IMR-90 (cell line): ENCODE data around the gene SNRPD3. TPM values are rescaled to one million over a fixed set of nuclear protein-coding genes. Genes with fewer than 3 reads are reported as not detected.

ENCODE experiments used
- ATAC-seq: fragments of 200-7000 bp; cut with Tn5 transposase; 2 replicates; pipeline ENCODE4 v1.9.1; 2020; ENCODE audit warnings: low read depth, mild to moderate bottlenecking, moderate library complexity
- BruUV-seq: library from RNA; stranded (reverse); fragments of 400-500 nt; replicated peaks from 2 replicates; lab custom pipeline; 2021; lab: Mats Ljungman, UMichigan
- CTCF ChIA-PET: fragments of 300-600 bp; formaldehyde crosslinking; extraction: SDS; loops from one replicate; lab custom pipeline; 2021; ENCODE audit warnings: antibody characterized with exemption; lab: Yijun Ruan, JAX
- POLR2A ChIA-PET: fragments of 300-600 bp; sonication (Branson Sonifier 250); formaldehyde crosslinking; loops from one replicate; lab custom pipeline; 2022; ENCODE audit warnings: antibody characterized with exemption; ENCODE audit not compliant: unreplicated experiment; lab: Charles Lee
- DNase-seq: peaks from one replicate; pipeline ENCODE4 v3.0.0; 2013
- H2AFZ ChIP-seq: replicated peaks from 2 replicates; pipeline ENCODE3; 2013; ENCODE audit warnings: low read length, mild to moderate bottlenecking; ENCODE audit not compliant: poor library complexity
- H2AK5ac ChIP-seq: 2 replicates; pipeline ENCODE4 v1.6.1; 2013; ENCODE audit warnings: low read depth, low read length, inconsistent platforms
- H2AK9ac ChIP-seq: replicated peaks from 2 replicates; pipeline ENCODE3; 2013; ENCODE audit warnings: mild to moderate bottlenecking, low read depth, low read length, moderate library complexity; ENCODE audit not compliant: poor library complexity
- H2BK120ac ChIP-seq: 2 replicates; pipeline ENCODE4 v1.6.1; 2013; ENCODE audit warnings: low read depth, low read length, inconsistent platforms
- H2BK15ac ChIP-seq: 3 replicates; pipeline ENCODE4 v1.6.1; 2013; ENCODE audit warnings: low read depth, low read length, inconsistent platforms
- H2BK20ac ChIP-seq: 2 replicates; pipeline ENCODE4 v1.6.1; 2013; ENCODE audit warnings: low read depth, mild to moderate bottlenecking, inconsistent platforms, low read length, moderate library complexity
- H2BK5ac ChIP-seq: 2 replicates; pipeline ENCODE4 v1.6.1; 2013; ENCODE audit warnings: mild to moderate bottlenecking, low read depth, low read length, inconsistent platforms; ENCODE audit not compliant: poor library complexity, severe bottlenecking
- H3K14ac ChIP-seq: replicated peaks from 2 replicates; pipeline ENCODE4 v1.6.1; 2013; ENCODE audit warnings: low read depth, low read length, inconsistent platforms
- H3K18ac ChIP-seq: 2 replicates; pipeline ENCODE4 v1.6.1; 2013; ENCODE audit warnings: low read depth, low read length, control low read depth
- H3K23ac ChIP-seq: 2 replicates; pipeline ENCODE4 v1.6.1; 2013; ENCODE audit warnings: low read depth, low read length, inconsistent platforms
- H3K27ac ChIP-seq: 2 replicates; pipeline ENCODE4 v1.5.1; 2013; ENCODE audit warnings: mild to moderate bottlenecking, control low read depth, low read length; ENCODE audit not compliant: insufficient read depth
- H3K27me3 ChIP-seq: 2 replicates; pipeline ENCODE4 v1.6.1; 2013; ENCODE audit warnings: low read length; ENCODE audit not compliant: control insufficient read depth, insufficient read depth
- H3K36me3 ChIP-seq: 2 replicates; pipeline ENCODE4 v1.6.1; 2013; ENCODE audit warnings: low read length, mixed read lengths; ENCODE audit not compliant: control insufficient read depth, insufficient read depth
- H3K4ac ChIP-seq: 2 replicates; pipeline ENCODE4 v1.6.1; 2013; ENCODE audit warnings: low read depth, low read length, inconsistent platforms
- H3K4me1 ChIP-seq: 2 replicates; pipeline ENCODE4 v1.6.1; 2013; ENCODE audit warnings: low read length, mixed read lengths; ENCODE audit not compliant: control insufficient read depth, insufficient read depth
- H3K4me2 ChIP-seq: 2 replicates; pipeline ENCODE4 v1.6.1; 2013; ENCODE audit warnings: low read depth, mild to moderate bottlenecking, control low read depth, low read length, moderate library complexity
- H3K4me3 ChIP-seq: 2 replicates; pipeline ENCODE4 v1.5.1; 2013; ENCODE audit warnings: low read depth, mild to moderate bottlenecking, control low read depth, low read length, moderate library complexity; ENCODE audit not compliant: insufficient read depth
- H3K56ac ChIP-seq: 2 replicates; pipeline ENCODE4 v1.6.1; 2013; ENCODE audit warnings: low read length, inconsistent platforms; ENCODE audit not compliant: insufficient read depth; ENCODE audit errors: extremely low read depth
- H3K79me1 ChIP-seq, 2 experiments: 2 replicates each; pipeline ENCODE4 v1.6.1; 2013; ENCODE audit warnings: low read length in 2 of 2, inconsistent platforms in 1 of 2, low read depth in 1 of 2
- H3K9ac ChIP-seq: 2 replicates; pipeline ENCODE4 v1.6.1; 2013; ENCODE audit warnings: low read depth, low read length, control low read depth
- H3K9me1 ChIP-seq: 2 replicates; pipeline ENCODE4 v1.6.1; 2013; ENCODE audit warnings: low read length, inconsistent platforms; ENCODE audit not compliant: insufficient read depth
- H3K9me3 ChIP-seq: 2 replicates; pipeline ENCODE4 v1.6.1; 2013; ENCODE audit warnings: low read length; ENCODE audit not compliant: control insufficient read depth, insufficient read depth
- H4K20me1 ChIP-seq: 2 replicates; pipeline ENCODE4 v1.6.1; 2013; ENCODE audit warnings: low read length, inconsistent platforms; ENCODE audit not compliant: insufficient read depth
- H4K5ac ChIP-seq: 2 replicates; pipeline ENCODE4 v1.6.1; 2013; ENCODE audit warnings: mild to moderate bottlenecking, low read depth, low read length, control low read depth
- H4K8ac ChIP-seq, 2 experiments: 2 replicates each; pipeline ENCODE4 v1.6.1; 2013; ENCODE audit warnings: low read depth in 2 of 2, low read length in 2 of 2, control low read depth in 1 of 2, inconsistent platforms in 1 of 2
- H4K91ac ChIP-seq: 2 replicates; pipeline ENCODE4 v1.6.1; 2013; ENCODE audit warnings: low read depth, low read length, inconsistent platforms; ENCODE audit not compliant: insufficient read depth
- BHLHE40 ChIP-seq: fragments of 150-350 bp; IDR thresholded peaks from 2 replicates; pipeline ENCODE4 v1.6.1; 2016; ENCODE audit warnings: mild to moderate bottlenecking, low read depth, low read length
- CEBPB ChIP-seq: IDR thresholded peaks from 2 replicates; pipeline ENCODE4 v1.6.1; 2012; ENCODE audit warnings: low read depth, low read length, improper control_type of control experiment
- CHD1 ChIP-seq: IDR thresholded peaks from 2 replicates; pipeline ENCODE4 v1.6.1; 2012; ENCODE audit warnings: low read depth, low read length, improper control_type of control experiment
- FOS ChIP-seq: fragments of 150-350 bp; IDR thresholded peaks from 2 replicates; pipeline ENCODE4 v1.6.1; 2016; ENCODE audit warnings: low read depth, low read length
- MAZ ChIP-seq: IDR thresholded peaks from 2 replicates; pipeline ENCODE4 v1.6.1; 2012; ENCODE audit warnings: low read depth, mild to moderate bottlenecking, low read length, improper control_type of control experiment, moderate library complexity, borderline replicate concordance
- NFE2L2 ChIP-seq: fragments of 150-350 bp; IDR thresholded peaks from 2 replicates; pipeline ENCODE4 v1.6.1; 2016; ENCODE audit warnings: low read depth, mild to moderate bottlenecking, low read length
- RAD21 ChIP-seq: IDR thresholded peaks from 2 replicates; pipeline ENCODE4 v1.6.1; 2012; ENCODE audit warnings: low read length, improper control_type of control experiment
- RCOR1 ChIP-seq: IDR thresholded peaks from 2 replicates; pipeline ENCODE4 v1.6.1; 2012; ENCODE audit warnings: mild to moderate bottlenecking, low read length, improper control_type of control experiment; ENCODE audit not compliant: insufficient replicate concordance
- RFX5 ChIP-seq: IDR thresholded peaks from 2 replicates; pipeline ENCODE4 v1.8.0; 2012; ENCODE audit warnings: low read depth, mild to moderate bottlenecking, low read length, moderate library complexity
- SMC3 ChIP-seq: fragments of 150-350 bp; IDR thresholded peaks from 2 replicates; pipeline ENCODE4 v1.6.1; 2016; ENCODE audit warnings: low read depth, mild to moderate bottlenecking, antibody characterized with exemption, low read length, moderate library complexity
- WGBS, 2 experiments: methylation state at CpG; one replicate each; pipeline versions ENCODE4 v1.1.5 to v1.1.7; 2013; ENCODE audit warnings: missing lambda C conversion rate in 2 of 2; ENCODE audit not compliant: insufficient read length in 1 of 2; ENCODE audit errors: extremely low coverage in 2 of 2; 5-methylcytosine and 5-hydroxymethylcytosine counted together
- dilution Hi-C: fragments of 300-500 bp; cut with HindIII; formaldehyde crosslinking; loops from one replicate; pipeline ENCODE4 v1.14.3; 2018; ENCODE audit warnings: low sequenced_read_pairs; ENCODE audit not compliant: unreplicated experiment
- in situ Hi-C: fragments of 300-500 bp; cut with MboI; formaldehyde crosslinking; loops from 3 replicates; pipeline ENCODE4 v1.14.3; 2019; ENCODE audit warnings: low sequenced_read_pairs, inconsistent platforms, mixed read lengths
- intact Hi-C: fragments of 100-400 bp; cut with micrococcal nuclease; formaldehyde crosslinking; loops from 2 replicates; pipeline ENCODE4 v1.10.0; 2022
- polyA plus RNA-seq, 3 experiments: library from polyadenylated mRNA; depleted of rRNA; stranded (reverse); fragments of >200 nt; gene quantifications; 2 replicates each; pipeline ENCODE4 v1.2.3, GENCODE V29; 2012; ENCODE audit warnings: low replicate concordance in 1 of 3
- total RNA-seq: library from RNA; depleted of rRNA; stranded (reverse); fragments of >200 nt; gene quantifications from 2 replicates; pipeline ENCODE4 v1.2.3, GENCODE V29; 2012
- TF ChIP-seq, protein P1 (sequence below): fragments of 150-350 bp; IDR thresholded peaks from 2 replicates; pipeline ENCODE4 v1.6.1; 2017; ENCODE audit warnings: mild to moderate bottlenecking, antibody characterized with exemption, low read length, low read depth

Gene SNRPD3
- total and polyA plus RNA-seq, 2 of the 4 experiments (the other 2 are of a cell fraction): 158 to 283 TPM

DNA sequence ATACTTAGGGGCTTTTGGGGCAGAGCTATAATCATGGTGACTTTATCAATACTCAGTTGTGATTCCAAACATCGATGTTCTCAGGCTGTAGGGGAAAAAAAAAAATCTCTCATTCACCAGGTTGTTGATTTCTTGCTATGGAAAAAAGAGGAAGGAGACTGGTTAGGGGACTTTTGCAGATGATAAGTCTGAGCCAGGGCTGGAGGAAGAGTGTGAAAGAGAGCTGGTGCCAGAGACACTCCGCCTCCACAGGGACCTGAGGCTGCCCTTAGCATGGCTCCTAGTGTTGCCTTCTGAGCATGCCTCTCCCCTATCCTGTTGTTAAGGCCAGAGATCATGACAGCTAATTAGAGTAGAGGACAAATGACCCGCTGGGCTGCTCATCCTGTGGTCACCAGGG, 43.8 kb upstream of the SNRPD3 start:
- BruUV-seq: no TSS peak
- dilution Hi-C loops: no loop called here

More for the DNA sequence above, 43.8 kb upstream of the SNRPD3 start:
- H4K5ac ChIP-seq: no peak overlapping the region
- no peak overlapping the region for H3K9ac ChIP-seq
- in situ Hi-C loops (no loop called here), intact Hi-C loops (no loop called here)
- H2BK15ac ChIP-seq: no peak overlapping the region
- no peak overlapping the region for H3K27ac ChIP-seq
- H3K27me3 ChIP-seq: peaks cover 6% of the 10 kb centered on the region; the same call in 1 of the 2 replicates
- no peak overlapping the region for H2AFZ ChIP-seq
- H2BK120ac ChIP-seq: no peak overlapping the region
- no peak overlapping the region for H4K8ac ChIP-seq
- no peaks in the 10 kb centered on the region for H3K36me3 ChIP-seq
- H3K9me1 ChIP-seq: 0 out of 2 replicates have a peak, but pooled peaks cover 4% of the 10 kb centered on the region
- H2AK9ac ChIP-seq: no peak overlapping the region
- no peak for ATAC-seq
- H2BK20ac ChIP-seq: no peak overlapping the region
- peak overlapping the region; percentile 51; the same call in 1 of the 2 replicates for H2AK5ac ChIP-seq
- no peak overlapping the region; the same call in 1 of the 2 replicates for H3K14ac ChIP-seq
- H3K79me1 ChIP-seq: no peaks in the 10 kb centered on the region
- no peak overlapping the region for H3K4me2 ChIP-seq
- peaks cover 16% of the 10 kb centered on the region for H3K4me1 ChIP-seq
- H4K91ac ChIP-seq: no peak overlapping the region
- H4K20me1 ChIP-seq: no peaks in the 10 kb centered on the region
- CTCF ChIA-PET: interaction anchor here (0.6 kb wide), 1 partner anchor 9 kb away, joined by 3 read pairs; no protein-coding TSS in a partner anchor
- H3K4me3 ChIP-seq: no peak overlapping the region
- no peak for DNase-seq
- H3K18ac ChIP-seq: no peak overlapping the region
- POLR2A ChIA-PET: no interaction called here
- no peak overlapping the region for H2BK5ac ChIP-seq
- no peak overlapping the region for H3K56ac ChIP-seq
- H3K9me3 ChIP-seq: no peaks in the 10 kb centered on the region
- TF ChIP-seq CEBPB: no peak
- TF ChIP-seq NFE2L2: no peak
- no peak for TF ChIP-seq RAD21
- no peak for TF ChIP-seq BHLHE40
- no peak for TF ChIP-seq SMC3
- TF ChIP-seq FOS: no peak
- TF ChIP-seq RCOR1: no peak
- no peak for TF ChIP-seq MAZ
- no peak for TF ChIP-seq CHD1
- no peak for TF ChIP-seq RFX5
- TF ChIP-seq, protein P1, sequence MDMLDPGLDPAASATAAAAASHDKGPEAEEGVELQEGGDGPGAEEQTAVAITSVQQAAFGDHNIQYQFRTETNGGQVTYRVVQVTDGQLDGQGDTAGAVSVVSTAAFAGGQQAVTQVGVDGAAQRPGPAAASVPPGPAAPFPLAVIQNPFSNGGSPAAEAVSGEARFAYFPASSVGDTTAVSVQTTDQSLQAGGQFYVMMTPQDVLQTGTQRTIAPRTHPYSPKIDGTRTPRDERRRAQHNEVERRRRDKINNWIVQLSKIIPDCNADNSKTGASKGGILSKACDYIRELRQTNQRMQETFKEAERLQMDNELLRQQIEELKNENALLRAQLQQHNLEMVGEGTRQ: no peak
- no CpG with 5 or more reads among the region's 3 CpGs for WGBS, 2 experiments
- 0 out of 2 replicates have a peak overlapping the region, but pooled peaks have one; percentile 33 for H3K4ac ChIP-seq
- H3K23ac ChIP-seq: no peak overlapping the region
